PC-3 (cell line): ENCODE data around the gene TCEA2. TPM values are rescaled to one million over a fixed set of nuclear protein-coding genes. Genes with fewer than 3 reads are reported as not detected.
A peak's percentile ranks its signal among the peaks of the same experiment; 100 is the strongest.

Source experiments
- ATAC-seq: fragments of 200-7000 bp; cut with Tn5 transposase; 2 replicates; pipeline ENCODE4 v1.9.1; 2020; ENCODE audit warnings: mild to moderate bottlenecking, moderate library complexity
- BruUV-seq: library from RNA; stranded (reverse); fragments of 400-500 nt; replicated peaks from 2 replicates; lab custom pipeline; 2021; lab: Mats Ljungman, UMichigan
- CTCF ChIA-PET: fragments of 300-600 bp; sonication (Branson Sonifier 250); formaldehyde crosslinking; loops from one replicate; lab custom pipeline; 2022; ENCODE audit warnings: antibody characterized with exemption; lab: Charles Lee
- POLR2A ChIA-PET: fragments of 300-600 bp; sonication (Branson Sonifier 250); formaldehyde crosslinking; loops from one replicate; lab custom pipeline; 2022; ENCODE audit warnings: antibody characterized with exemption; ENCODE audit not compliant: unreplicated experiment; lab: Charles Lee
- DNase-seq: peaks from one replicate; pipeline ENCODE4 v3.0.0-alpha.2; 2015
- H2AFZ ChIP-seq: fragments of 300-600 bp; sonication (generic); 2 replicates; pipeline ENCODE4 v1.6.0; 2016; ENCODE audit warnings: antibody characterized with exemption, low read length
- H3F3A ChIP-seq: fragments of 300-600 bp; sonication (generic); one replicate; pipeline ENCODE4 v1.6.0; 2017; ENCODE audit warnings: antibody characterized with exemption, low read length, control low read depth, mild to moderate bottlenecking; ENCODE audit not compliant: unreplicated experiment
- H3K27ac ChIP-seq: fragments of 300-600 bp; sonication (generic); 2 replicates; pipeline ENCODE4 v1.5.1; 2016; ENCODE audit warnings: mild to moderate bottlenecking, low read length
- H3K27me3 ChIP-seq: fragments of 300-600 bp; sonication (generic); 2 replicates; pipeline ENCODE4 v1.6.1; 2016; ENCODE audit warnings: low read length, mixed read lengths
- H3K36me3 ChIP-seq: fragments of 300-600 bp; sonication (generic); 2 replicates; pipeline ENCODE4 v1.6.1; 2016; ENCODE audit warnings: low read depth, mixed run types, low read length, mixed read lengths
- H3K4me1 ChIP-seq: fragments of 300-600 bp; sonication (generic); 2 replicates; pipeline ENCODE4 v1.5.1; 2016; ENCODE audit warnings: low read length; ENCODE audit not compliant: insufficient read depth
- H3K4me2 ChIP-seq: fragments of 300-600 bp; sonication (generic); 2 replicates; pipeline ENCODE4 v1.6.0; 2016; ENCODE audit warnings: low read length
- H3K4me3 ChIP-seq: fragments of 300-600 bp; sonication (generic); 2 replicates; pipeline ENCODE4 v1.5.1; 2016; ENCODE audit warnings: mild to moderate bottlenecking, low read length, mixed read lengths
- H3K79me2 ChIP-seq: fragments of 300-600 bp; sonication (generic); 2 replicates; pipeline ENCODE4 v1.6.1; 2017; ENCODE audit warnings: low read length, mixed read lengths
- H3K9ac ChIP-seq: fragments of 300-600 bp; sonication (generic); 2 replicates; pipeline ENCODE4 v1.6.0; 2016; ENCODE audit warnings: mild to moderate bottlenecking, low read length
- H3K9me2 ChIP-seq: fragments of 300-600 bp; sonication (generic); replicated peaks from 2 replicates; pipeline ENCODE4 v1.6.1; 2016; ENCODE audit warnings: mixed run types, low read length, mixed read lengths
- H3K9me3 ChIP-seq: fragments of 300-600 bp; sonication (generic); 2 replicates; pipeline ENCODE4 v1.6.1; 2016; ENCODE audit warnings: low read length, mixed read lengths
- H4K20me1 ChIP-seq: fragments of 300-600 bp; sonication (generic); 2 replicates; pipeline ENCODE4 v1.6.1; 2016; ENCODE audit warnings: low read length, mixed read lengths
- CTCF ChIP-seq: fragments of 300-600 bp; sonication (generic); conservative IDR thresholded peaks from 2 replicates; pipeline ENCODE4 v1.5.1; 2017; ENCODE audit warnings: antibody characterized with exemption, low read depth, mild to moderate bottlenecking, low read length
- EZH2 ChIP-seq: fragments of 300-600 bp; sonication (generic); IDR thresholded peaks from one replicate; pipeline ENCODE4 v1.6.1; 2017; ENCODE audit warnings: antibody characterized with exemption, mild to moderate bottlenecking, low read length; ENCODE audit not compliant: unreplicated experiment
- EZH2phosphoT487 ChIP-seq: fragments of 300-600 bp; sonication (generic); IDR thresholded peaks from 2 replicates; pipeline ENCODE4 v1.6.1; 2018; ENCODE audit warnings: mild to moderate bottlenecking, antibody characterized with exemption, low read length, borderline replicate concordance
- intact Hi-C: fragments of 100-400 bp; cut with micrococcal nuclease; formaldehyde crosslinking; loops from 2 replicates; pipeline ENCODE4 v1.9.0; 2023
- total RNA-seq: library from RNA; depleted of rRNA; stranded (reverse); fragments of >200 nt; gene quantifications from 2 replicates; pipeline ENCODE4 v1.2.3, GENCODE V29; 2014

Gene TCEA2
- total RNA-seq, 1 experiment from 2014 or later = 19.1 TPM

- Histone ChIP-seq H3K27ac (no peak overlapping the region), H3K4me1 (no peaks in the 10 kb centered on the region), H3F3A (no peaks in the 10 kb centered on the region), H3K9ac (no peak overlapping the region), H3K79me2 (no peaks in the 10 kb centered on the region), H3K4me3 (no peak overlapping the region), H3K27me3 (no peaks in the 10 kb centered on the region), H4K20me1 (no peaks in the 10 kb centered on the region), H3K36me3 (no peaks in the 10 kb centered on the region), H3K4me2 (no peak overlapping the region), H2AFZ (no peak overlapping the region), H3K9me3 (no peaks in the 10 kb centered on the region), H3K9me2 (no peaks in the 10 kb centered on the region)
- no peak for ATAC-seq
- DNase-seq = no peak
- no peak for TF ChIP-seq CTCF
- no peak for TF ChIP-seq EZH2phosphoT487
- no peak for TF ChIP-seq EZH2
- ChIA-PET POLR2A (no interaction called here), CTCF (no interaction called here)
- intact Hi-C loops = no loop called here
- BruUV-seq = no TSS peak
Measured at GRCh38 chr20:64036346-64037198, 26.4 kb upstream of the TCEA2 start.

- Histone ChIP-seq H4K20me1 (no peaks in the 10 kb centered on the region), H3K4me2 (no peak overlapping the region), H3K27me3 (no peaks in the 10 kb centered on the region), H3K9me2 (no peaks in the 10 kb centered on the region), H3K27ac (no peak overlapping the region), H3K9me3 (no peaks in the 10 kb centered on the region), H3F3A (no peaks in the 10 kb centered on the region), H3K4me3 (no peak overlapping the region), H3K4me1 (peaks cover 5% of the 10 kb centered on the region), H2AFZ (no peak overlapping the region), H3K79me2 (no peaks in the 10 kb centered on the region), H3K9ac (no peak overlapping the region), H3K36me3 (no peaks in the 10 kb centered on the region)
- ChIA-PET CTCF (no interaction called here), POLR2A (no interaction called here)
- BruUV-seq = no TSS peak
- TF ChIP-seq EZH2 (no peak), EZH2phosphoT487 (no peak), CTCF (no peak)
- intact Hi-C loops = no loop called here
- ATAC-seq (no peak), DNase-seq (no peak)
Measured at GRCh38 chr20:64037199-64037497, 25.9 kb upstream of the TCEA2 start.

GRCh38 chr20:64037498-64038213 is 25.3 kb upstream of the TCEA2 start:
- H4K20me1 ChIP-seq = no peaks in the 10 kb centered on the region
- intact Hi-C loops = loop anchor here (2.0 kb wide), 1 partner anchor 25 kb away; the partner anchor contains the start of gene TCEA2
- H3K9me2 ChIP-seq = no peaks in the 10 kb centered on the region
- H3K4me2 ChIP-seq = peak overlapping the region; percentile 88
- no peaks in the 10 kb centered on the region for H3K79me2 ChIP-seq
- no TSS peak for BruUV-seq
- H3K9me3 ChIP-seq = no peaks in the 10 kb centered on the region
- TF ChIP-seq EZH2phosphoT487 (no peak), CTCF (no peak), EZH2 (no peak)
- CTCF ChIA-PET = interaction anchor here (1.0 kb wide), 1 partner anchor 36 kb away, joined by 3 read pairs; no protein-coding TSS in a partner anchor
- ATAC-seq (peak; percentile 1; the same call in 1 of the 2 replicates), DNase-seq (peak; percentile 21)
- H3F3A ChIP-seq = no peaks in the 10 kb centered on the region
- H3K27me3 ChIP-seq = no peaks in the 10 kb centered on the region
- H2AFZ ChIP-seq = no peak overlapping the region
- POLR2A ChIA-PET = no interaction called here
- H3K9ac ChIP-seq = no peak overlapping the region
- H3K27ac ChIP-seq = no peak overlapping the region
- peak overlapping the region; percentile 71; the same call in 1 of the 2 replicates for H3K4me3 ChIP-seq
- H3K36me3 ChIP-seq = no peaks in the 10 kb centered on the region
- H3K4me1 ChIP-seq = peaks cover 8% of the 10 kb centered on the region
